ENCODE results near the gene PRPSAP1.
"Not testable (repeated sequence)": the region's sequence is repeated elsewhere in the genome, so short reads cannot be mapped to it uniquely, and the experiment has no call there.

Gene PRPSAP1

GRCh38 chr17:76276461-76277299 lies 77.0 kb downstream of the PRPSAP1 start:
- DNase-seq = no peak

GRCh38 chr17:76276069-76276431 lies 77.7 kb downstream of the PRPSAP1 start:
- no peak for DNase-seq

GRCh38 chr17:76275382-76276068 lies 78.2 kb downstream of the PRPSAP1 start:
- no peak for DNase-seq

GRCh38 chr17:76274112-76274956 lies 79.4 kb downstream of the PRPSAP1 start:
- no peak for DNase-seq

GRCh38 chr17:76273445-76274111 lies 80.1 kb downstream of the PRPSAP1 start:
- DNase-seq = no peak

- DNase-seq = no peak
These were observed 80.9 kb downstream of the PRPSAP1 start for GRCh38 chr17:76272541-76273444.

- DNase-seq = no peak
These were observed 81.8 kb downstream of the PRPSAP1 start for GRCh38 chr17:76271669-76272540.

GRCh38 chr17:76270770-76271668 lies 82.7 kb downstream of the PRPSAP1 start:
- DNase-seq = no peak

GRCh38 chr17:76270127-76270592 lies 83.6 kb downstream of the PRPSAP1 start:
- no peak for DNase-seq

- DNase-seq = no peak
These were observed 84.4 kb downstream of the PRPSAP1 start for GRCh38 chr17:76268991-76269981.

GRCh38 chr17:76268015-76268749 lies 85.5 kb downstream of the PRPSAP1 start:
- no peak for DNase-seq

GRCh38 chr17:76267581-76268001 lies 86.1 kb downstream of the PRPSAP1 start:
- DNase-seq = not testable (repeated sequence)

- DNase-seq = no peak
These were observed 86.6 kb downstream of the PRPSAP1 start for GRCh38 chr17:76267051-76267576.

- DNase-seq = no peak
These were observed 87.3 kb downstream of the PRPSAP1 start for GRCh38 chr17:76266244-76266938.

- DNase-seq = peak; percentile 56
These were observed 88.0 kb downstream of the PRPSAP1 start for GRCh38 chr17:76265624-76266243.

All from NCI-H345 (cell line).